SK-N-SH (cell line): Measurements from ENCODE around the gene CHAT.

ENCODE experiments used
- CTCF ChIP-seq: fragments of 200-600 bp; sonication (generic); IDR thresholded peaks from 2 replicates; pipeline ENCODE4 v1.6.1; 2017; ENCODE audit warnings: antibody characterized with exemption, mild to moderate bottlenecking, moderate library complexity
- EP300 ChIP-seq, 2 experiments: IDR thresholded peaks; 2 replicates each; pipeline versions ENCODE4 v1.4.0 to v1.6.1; 2012; ENCODE audit warnings: borderline replicate concordance in 1 of 2, low read depth in 1 of 2, low read length in 1 of 2
- POLR2AphosphoS5 ChIP-seq: IDR thresholded peaks from 2 replicates; pipeline ENCODE4 v1.6.1; 2012; ENCODE audit warnings: low read depth, low read length

GRCh38 chr10:49688261-49688846, 74.5 kb downstream of the CHAT start:
- TF ChIP-seq EP300 (IDR thresholded peaks at IDR 0.05; ENCODE audit: borderline replicate concordance in 1 of 2, low read depth in 1 of 2, low read length in 1 of 2) = no peak
- TF ChIP-seq CTCF = no peak
- TF ChIP-seq POLR2AphosphoS5 = no peak
